ENCODE measurements around the gene SLC10A7. TPM values are rescaled to one million over a fixed set of nuclear protein-coding genes. Genes with fewer than 3 reads are reported as not detected.

The SLC10A7 gene
- total RNA-seq, 3 donors from 2014 or later, result 11.6 to 14.4 (median 13.0) TPM

- Mint-ChIP-seq H3K4me1 (ENCODE audit: low read depth) (no peaks in the 10 kb centered on the region), H3K9me3 (no peaks in the 10 kb centered on the region), H3K36me3 (ENCODE audit: insufficient read depth) (peaks cover 17% of the 10 kb centered on the region), H3K4me3 (no peak overlapping the region), H3K27me3 (ENCODE audit: low read depth) (no peaks in the 10 kb centered on the region)
- no peak for DNase-seq
- ATAC-seq, result no peak
Measured at GRCh38 chr4:146274774-146275173, 247.0 kb downstream of the SLC10A7 start.

- ATAC-seq (peak; percentile 37 to 67), DNase-seq (no peak)
- Mint-ChIP-seq H3K27me3 (ENCODE audit: low read depth) (no peaks in the 10 kb centered on the region), H3K4me1 (ENCODE audit: low read depth) (no peaks in the 10 kb centered on the region), H3K36me3 (ENCODE audit: insufficient read depth) (peaks cover 15% of the 10 kb centered on the region), H3K9me3 (no peaks in the 10 kb centered on the region), H3K4me3 (no peak overlapping the region)
Measured at GRCh38 chr4:146273204-146273901, 248.4 kb downstream of the SLC10A7 start.

DNA sequence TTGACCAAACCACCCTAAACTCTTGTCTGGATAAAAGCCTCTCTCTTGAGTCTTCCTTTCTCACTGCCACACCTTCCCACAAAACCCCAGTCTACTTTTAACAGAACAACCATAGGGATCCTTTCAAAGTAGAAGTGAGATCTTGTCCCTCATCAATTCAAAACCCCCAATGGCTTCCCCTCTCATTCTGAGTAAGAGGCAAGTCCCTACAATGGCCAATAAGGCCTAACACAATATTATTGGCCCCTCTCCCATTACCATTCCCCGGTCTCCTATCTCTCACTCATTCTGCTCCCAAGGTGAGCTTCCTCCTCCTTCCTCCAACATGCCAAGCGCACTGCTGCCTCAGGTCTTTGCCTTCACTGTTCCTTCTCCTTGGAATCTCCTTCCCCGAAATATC, 250.3 kb downstream of the SLC10A7 start:
- ATAC-seq, result no peak
- Mint-ChIP-seq H3K4me3 (no peak overlapping the region), H3K9me3 (no peaks in the 10 kb centered on the region), H3K36me3 (ENCODE audit: insufficient read depth) (peaks cover 13% of the 10 kb centered on the region), H3K27me3 (ENCODE audit: low read depth) (no peaks in the 10 kb centered on the region), H3K4me1 (ENCODE audit: low read depth) (no peaks in the 10 kb centered on the region)
- DNase-seq, result no peak

- Mint-ChIP-seq H3K4me3 (no peak overlapping the region), H3K4me1 (ENCODE audit: low read depth) (no peaks in the 10 kb centered on the region), H3K36me3 (ENCODE audit: insufficient read depth) (peaks cover 13% of the 10 kb centered on the region), H3K27me3 (ENCODE audit: low read depth) (no peaks in the 10 kb centered on the region), H3K9me3 (no peaks in the 10 kb centered on the region)
- ATAC-seq, result no peak
- no peak for DNase-seq
Measured at GRCh38 chr4:146269228-146269653, 252.5 kb downstream of the SLC10A7 start.

DNA sequence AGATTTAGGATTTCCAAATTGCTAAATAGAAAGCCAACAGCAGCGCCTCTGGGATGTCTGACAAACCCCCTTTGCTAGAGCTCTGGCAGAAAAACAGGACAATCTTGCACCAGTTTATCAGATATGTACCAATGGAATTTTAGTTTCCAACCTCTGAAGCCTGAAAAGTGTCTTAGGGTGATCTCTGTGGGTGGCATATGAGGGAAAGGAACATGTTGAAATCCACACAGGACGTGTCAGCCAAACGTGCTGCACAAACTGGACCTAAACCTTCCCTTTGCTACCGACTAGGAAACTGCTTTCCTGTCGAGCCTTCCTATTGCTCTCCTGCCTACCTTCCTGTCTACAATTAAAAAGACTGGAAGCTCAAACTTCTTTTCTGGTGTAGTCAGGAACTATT, 253.9 kb downstream of the SLC10A7 start:
- H3K9me3 Mint-ChIP-seq, result no peaks in the 10 kb centered on the region
- no peaks in the 10 kb centered on the region for H3K27me3 Mint-ChIP-seq (ENCODE audit: low read depth)
- no peaks in the 10 kb centered on the region for H3K4me1 Mint-ChIP-seq (ENCODE audit: low read depth)
- DNase-seq (no peak), ATAC-seq (no peak)
- no peak overlapping the region for H3K4me3 Mint-ChIP-seq
- H3K36me3 Mint-ChIP-seq (ENCODE audit: insufficient read depth), result peaks cover 13% of the 10 kb centered on the region

DNA sequence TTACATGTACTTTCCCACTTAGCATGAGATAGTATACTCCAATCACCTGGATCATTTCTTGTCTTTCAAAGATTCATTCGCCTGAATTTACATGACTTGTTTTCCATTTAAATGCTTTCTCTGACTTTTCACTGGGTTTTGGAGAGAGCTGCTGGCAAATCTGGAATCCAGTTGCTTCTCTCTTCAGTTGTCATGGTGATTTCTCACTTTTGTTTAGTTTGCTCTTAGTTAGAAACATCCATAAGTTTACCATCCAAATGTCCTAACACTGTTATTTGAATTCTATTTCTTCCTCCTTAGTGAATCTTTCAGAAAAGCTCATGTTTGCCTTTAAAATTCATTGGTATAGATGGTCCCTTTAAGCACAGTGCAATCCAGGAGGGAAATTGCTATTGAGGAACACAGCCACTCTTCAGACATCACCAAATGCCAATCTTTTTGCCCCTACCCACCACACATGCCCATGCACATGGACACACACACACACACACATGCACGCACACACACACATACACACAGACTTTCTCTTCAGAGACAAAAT, 255.7 kb downstream of the SLC10A7 start:
- Mint-ChIP-seq H3K27me3 (ENCODE audit: low read depth) (no peaks in the 10 kb centered on the region), H3K4me3 (no peak overlapping the region), H3K36me3 (ENCODE audit: insufficient read depth) (peaks cover 8% of the 10 kb centered on the region), H3K4me1 (ENCODE audit: low read depth) (no peaks in the 10 kb centered on the region), H3K9me3 (no peaks in the 10 kb centered on the region)
- ATAC-seq, result no peak
- no peak for DNase-seq

DNA sequence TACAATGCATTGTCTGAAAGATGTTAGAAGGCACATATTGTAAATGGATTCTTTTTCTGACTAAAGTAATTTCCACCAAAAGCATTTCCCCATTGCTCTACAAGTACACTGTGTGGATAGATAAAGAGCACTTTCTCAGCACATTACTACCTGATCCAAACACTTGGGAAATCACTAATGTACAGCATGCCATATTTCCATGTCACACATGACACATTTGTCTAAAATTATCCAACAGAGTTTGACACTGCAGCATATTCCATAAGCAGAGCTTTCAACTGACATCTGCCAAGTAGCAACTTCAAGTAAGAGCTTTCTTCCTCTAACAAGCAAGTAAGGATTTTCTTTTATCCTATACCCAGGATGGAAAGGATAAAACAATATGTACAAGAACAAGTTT, 257.9 kb downstream of the SLC10A7 start:
- Mint-ChIP-seq H3K9me3 (no peaks in the 10 kb centered on the region), H3K4me1 (ENCODE audit: low read depth) (no peaks in the 10 kb centered on the region)

DNA sequence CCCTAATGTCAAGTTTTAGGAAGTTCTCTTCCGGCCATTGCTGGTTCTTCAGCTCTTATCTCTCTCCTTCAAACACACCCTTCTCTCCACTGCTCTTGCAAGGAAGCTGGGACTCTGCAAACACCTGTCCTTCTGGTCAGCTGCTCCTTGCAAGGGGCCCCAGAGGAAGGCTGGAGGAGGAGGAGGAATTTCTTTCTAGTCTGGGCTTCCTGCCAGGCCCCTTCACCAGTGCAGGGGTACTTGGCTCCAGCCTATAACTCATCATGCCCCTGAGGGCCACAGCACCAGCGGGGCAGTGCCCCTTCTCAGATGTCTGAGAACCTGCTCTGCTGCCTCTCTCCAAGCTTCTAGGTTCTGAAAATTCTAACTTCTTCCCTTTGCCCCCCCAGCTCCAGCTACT, 260.7 kb downstream of the SLC10A7 start:
- ATAC-seq, result no peak
- peaks cover 16% of the 10 kb centered on the region for H3K36me3 Mint-ChIP-seq (ENCODE audit: insufficient read depth)
- DNase-seq, result no peak
- no peaks in the 10 kb centered on the region for H3K27me3 Mint-ChIP-seq (ENCODE audit: low read depth)
- no peaks in the 10 kb centered on the region for H3K4me1 Mint-ChIP-seq (ENCODE audit: low read depth)
- no peak overlapping the region for H3K4me3 Mint-ChIP-seq
- H3K9me3 Mint-ChIP-seq, result no peaks in the 10 kb centered on the region

More for the DNA sequence above, 257.9 kb downstream of the SLC10A7 start:
- no peaks in the 10 kb centered on the region for H3K27me3 Mint-ChIP-seq (ENCODE audit: low read depth)
- peaks cover 7% of the 10 kb centered on the region for H3K36me3 Mint-ChIP-seq (ENCODE audit: insufficient read depth)
- ATAC-seq, result no peak
- no peak for DNase-seq
- no peak overlapping the region for H3K4me3 Mint-ChIP-seq

GRCh38 chr4:146260521-146260920, 261.2 kb downstream of the SLC10A7 start:
- Mint-ChIP-seq H3K4me3 (no peak overlapping the region), H3K9me3 (no peaks in the 10 kb centered on the region), H3K27me3 (ENCODE audit: low read depth) (no peaks in the 10 kb centered on the region), H3K36me3 (ENCODE audit: insufficient read depth) (peaks cover 16% of the 10 kb centered on the region), H3K4me1 (ENCODE audit: low read depth) (no peaks in the 10 kb centered on the region)
- no peak for ATAC-seq
- no peak for DNase-seq

DNA sequence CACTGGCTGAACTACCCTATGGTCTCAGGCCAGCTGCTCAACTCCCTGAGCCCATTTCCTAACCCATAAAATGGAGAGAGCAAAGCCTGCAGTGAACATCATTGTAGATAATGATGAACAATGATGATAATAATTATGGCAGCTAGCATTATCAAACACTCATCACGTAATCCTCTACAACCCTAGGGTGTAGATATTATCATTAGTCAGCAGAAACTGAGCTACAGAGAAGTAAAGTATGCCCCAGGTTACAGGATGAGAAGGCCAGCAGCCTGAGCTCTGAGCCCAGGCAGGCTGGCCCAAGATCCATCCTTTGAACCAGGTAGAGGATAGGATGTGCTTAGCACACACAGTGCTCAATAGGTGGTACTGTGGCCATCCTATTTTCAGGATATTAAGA, 264.2 kb downstream of the SLC10A7 start:
- DNase-seq, result no peak
- no peaks in the 10 kb centered on the region for H3K9me3 Mint-ChIP-seq
- H3K36me3 Mint-ChIP-seq (ENCODE audit: insufficient read depth), result peaks cover 14% of the 10 kb centered on the region
- no peak overlapping the region for H3K4me3 Mint-ChIP-seq
- no peaks in the 10 kb centered on the region for H3K27me3 Mint-ChIP-seq (ENCODE audit: low read depth)
- no peak for ATAC-seq
- no peaks in the 10 kb centered on the region for H3K4me1 Mint-ChIP-seq (ENCODE audit: low read depth)

- no peaks in the 10 kb centered on the region for H3K9me3 Mint-ChIP-seq
Measured at GRCh38 chr4:146256328-146256727, 265.4 kb downstream of the SLC10A7 start.

GRCh38 chr4:146255874-146256273, 265.9 kb downstream of the SLC10A7 start:
- no peaks in the 10 kb centered on the region for H3K9me3 Mint-ChIP-seq
- H3K27me3 Mint-ChIP-seq (ENCODE audit: low read depth), result no peaks in the 10 kb centered on the region
- H3K4me3 Mint-ChIP-seq, result no peak overlapping the region
- no peaks in the 10 kb centered on the region for H3K4me1 Mint-ChIP-seq (ENCODE audit: low read depth)
- peaks cover 15% of the 10 kb centered on the region for H3K36me3 Mint-ChIP-seq (ENCODE audit: insufficient read depth)
- no peak for ATAC-seq
- DNase-seq, result no peak

More at GRCh38 chr4:146256328-146256727, 265.4 kb downstream of the SLC10A7 start:
- H3K27me3 Mint-ChIP-seq (ENCODE audit: low read depth), result no peaks in the 10 kb centered on the region
- DNase-seq (no peak), ATAC-seq (no peak)
- H3K4me1 Mint-ChIP-seq (ENCODE audit: low read depth), result no peaks in the 10 kb centered on the region
- no peak overlapping the region for H3K4me3 Mint-ChIP-seq
- peaks cover 15% of the 10 kb centered on the region for H3K36me3 Mint-ChIP-seq (ENCODE audit: insufficient read depth)

DNA sequence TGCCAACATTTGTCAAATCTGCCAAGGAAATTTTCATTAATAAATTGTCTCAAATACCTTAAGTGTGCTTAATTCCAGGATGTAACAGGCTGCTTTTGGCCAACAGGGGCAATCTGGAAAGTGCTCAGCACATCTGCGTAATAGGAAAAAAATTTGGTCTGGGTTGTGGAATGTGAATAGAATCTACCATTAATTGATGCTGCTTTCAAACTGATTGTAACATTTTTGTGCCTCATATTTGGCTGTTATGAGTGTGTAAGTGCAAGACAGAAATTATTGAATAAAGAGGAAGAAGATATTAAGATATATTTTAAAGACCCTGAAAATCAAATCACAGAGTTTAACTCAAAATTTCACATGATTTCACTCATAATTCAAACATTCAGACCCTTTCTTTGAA, 266.3 kb downstream of the SLC10A7 start:
- H3K4me1 Mint-ChIP-seq (ENCODE audit: low read depth), result no peaks in the 10 kb centered on the region
- DNase-seq, result no peak
- H3K27me3 Mint-ChIP-seq (ENCODE audit: low read depth), result no peaks in the 10 kb centered on the region
- peaks cover 15% of the 10 kb centered on the region for H3K36me3 Mint-ChIP-seq (ENCODE audit: insufficient read depth)
- no peak for ATAC-seq
- no peaks in the 10 kb centered on the region for H3K9me3 Mint-ChIP-seq
- no peak overlapping the region for H3K4me3 Mint-ChIP-seq

DNA sequence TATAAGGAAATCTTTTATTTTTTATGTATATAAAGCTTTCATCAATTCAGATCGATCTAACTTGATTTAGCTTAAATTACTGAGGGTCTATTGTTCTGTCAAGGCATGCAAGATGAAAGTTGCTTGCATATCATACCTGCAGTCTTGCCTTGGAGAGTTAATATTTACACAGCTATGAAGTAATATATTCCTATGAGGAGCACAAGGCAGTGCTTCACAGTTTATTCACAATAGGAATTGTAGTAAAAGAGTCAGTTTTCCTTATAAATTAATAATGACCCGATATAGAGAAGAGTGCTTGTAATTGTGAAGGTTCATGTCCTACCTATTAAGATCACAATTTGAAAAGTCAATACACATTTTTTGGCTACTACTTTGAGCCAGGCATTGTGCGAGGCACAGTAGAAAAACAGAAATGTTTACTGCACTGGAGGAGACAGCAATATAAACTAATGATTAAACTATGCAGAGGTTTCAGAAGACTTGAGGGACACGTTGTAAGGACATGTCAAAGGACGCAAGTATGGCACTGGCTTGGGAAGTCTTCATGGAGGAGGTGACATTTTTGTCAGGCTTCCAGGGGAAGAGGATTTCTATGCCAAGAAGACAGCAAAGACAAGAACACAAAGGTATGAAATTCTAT, 268.6 kb downstream of the SLC10A7 start:
- ATAC-seq, result no peak
- H3K27me3 Mint-ChIP-seq (ENCODE audit: low read depth), result no peaks in the 10 kb centered on the region
- H3K4me1 Mint-ChIP-seq (ENCODE audit: low read depth), result no peaks in the 10 kb centered on the region

GRCh38 chr4:146247356-146247755, 274.4 kb downstream of the SLC10A7 start:
- no peak for ATAC-seq

More for the DNA sequence above, 268.6 kb downstream of the SLC10A7 start:
- DNase-seq, result no peak
- peaks cover 10% of the 10 kb centered on the region for H3K36me3 Mint-ChIP-seq (ENCODE audit: insufficient read depth)
- no peak overlapping the region for H3K4me3 Mint-ChIP-seq
- no peaks in the 10 kb centered on the region for H3K9me3 Mint-ChIP-seq

More at GRCh38 chr4:146247356-146247755, 274.4 kb downstream of the SLC10A7 start:
- Mint-ChIP-seq H3K9me3 (no peaks in the 10 kb centered on the region), H3K4me3 (no peak overlapping the region), H3K4me1 (ENCODE audit: low read depth) (peaks cover 16% of the 10 kb centered on the region), H3K36me3 (ENCODE audit: insufficient read depth) (peaks cover 8% of the 10 kb centered on the region), H3K27me3 (ENCODE audit: low read depth) (peaks cover 3% of the 10 kb centered on the region)
- no peak for DNase-seq

Data from activated T-cell treated with anti-CD3 and anti-CD28 coated beads, Interleukin-2, amount 50 U/mL, for 4 hours (primary cell).